HG02642 (cell line): Measurements from ENCODE around the gene CXorf51A.
"Not testable (repeated sequence)": the region's sequence is repeated elsewhere in the genome, so short reads cannot be mapped to it uniquely, and the experiment has no call there.

Source experiments
- ATAC-seq: cut with Tn5 transposase; IDR thresholded peaks from one replicate; pipeline ENCODE4 v1.9.1; 2021; ENCODE audit warnings: mild to moderate bottlenecking; ENCODE audit not compliant: unreplicated experiment, poor library complexity

The CXorf51A gene

DNA sequence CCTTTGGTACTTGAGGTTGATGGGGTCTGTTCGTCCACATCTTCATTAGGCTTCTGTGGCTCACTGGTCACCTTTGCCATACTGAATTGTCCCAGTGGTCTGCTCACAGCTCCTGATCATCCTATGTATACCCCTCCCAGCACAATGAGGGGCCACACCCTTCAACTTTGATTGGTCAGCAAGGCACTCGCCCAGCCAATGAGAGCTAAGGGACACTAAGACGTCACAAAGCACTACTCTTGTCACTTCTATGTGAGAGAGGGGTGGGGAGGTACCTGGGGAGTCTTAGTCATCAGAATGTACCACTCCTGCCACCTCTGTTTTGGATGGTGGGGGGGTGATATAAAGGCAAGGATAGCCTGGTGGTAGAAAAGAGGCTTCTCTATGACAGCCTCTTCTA is at the start of gene CXorf51A:
Gene CXorf51A, minus strand, starts transcription at position 101 of the 400 bp plus-strand sequence. Its CDS starts 21 bp downstream, at position 80.
- ATAC-seq, result not testable (repeated sequence)

DNA sequence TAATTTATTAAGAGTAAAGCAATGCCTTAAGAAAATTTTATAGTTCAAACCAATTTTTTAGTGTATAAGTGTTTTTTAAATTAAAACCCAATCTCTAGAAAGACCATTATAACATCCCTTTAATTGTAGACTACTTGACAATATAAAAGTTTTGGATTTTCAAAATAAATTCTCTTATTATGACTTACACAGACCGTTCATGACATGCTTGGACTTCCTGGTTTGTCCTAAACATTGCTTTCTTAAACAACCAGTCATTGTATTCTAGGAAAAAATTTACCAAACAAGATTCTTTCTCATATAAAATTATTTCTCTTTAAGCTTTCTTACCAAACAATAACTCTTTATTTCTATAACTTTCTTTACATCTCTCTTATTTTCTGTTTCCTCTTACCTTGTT is 49.0 kb upstream of the CXorf51A start:
- no peak for ATAC-seq

DNA sequence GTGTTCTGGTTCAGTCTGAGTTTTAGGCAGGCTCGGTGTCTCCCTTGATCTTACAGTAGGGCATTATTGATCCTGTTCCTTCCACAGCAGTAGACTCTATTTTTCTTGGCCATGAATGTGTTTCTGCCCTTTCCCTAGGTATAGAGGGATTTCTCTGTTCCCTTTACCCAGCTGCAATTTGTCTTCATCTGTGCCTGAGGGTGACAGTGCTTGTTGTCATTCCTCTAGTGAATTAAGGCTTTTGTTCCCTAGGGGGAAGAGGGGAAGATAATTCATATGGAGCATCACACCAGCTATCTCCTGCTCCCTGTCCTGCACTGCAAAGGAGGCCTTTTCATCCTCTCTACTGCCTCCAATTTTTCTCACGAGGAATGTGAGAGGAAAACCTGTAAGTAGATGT is 39.7 kb upstream of the CXorf51A start:
- no peak for ATAC-seq

DNA sequence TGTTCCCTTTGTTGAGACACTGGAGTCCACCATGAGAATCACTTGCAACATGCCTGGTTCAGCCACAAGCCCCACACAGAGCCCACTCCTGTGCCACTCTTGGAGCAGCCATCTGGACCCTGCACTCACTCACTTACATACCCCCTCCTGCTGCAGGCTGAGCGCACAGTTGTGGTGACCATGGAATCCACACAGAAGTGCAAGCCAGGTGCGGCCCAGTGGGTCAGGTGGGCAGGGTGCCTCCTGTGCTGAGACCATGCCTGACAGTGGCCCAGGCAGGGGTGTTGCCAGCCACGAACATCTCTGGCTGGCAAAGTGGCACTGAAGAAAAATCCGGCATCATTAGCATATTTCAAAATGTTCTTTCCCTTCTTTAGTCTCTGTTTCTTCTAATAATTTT is 17.4 kb upstream of the CXorf51A start:
- no peak for ATAC-seq

DNA sequence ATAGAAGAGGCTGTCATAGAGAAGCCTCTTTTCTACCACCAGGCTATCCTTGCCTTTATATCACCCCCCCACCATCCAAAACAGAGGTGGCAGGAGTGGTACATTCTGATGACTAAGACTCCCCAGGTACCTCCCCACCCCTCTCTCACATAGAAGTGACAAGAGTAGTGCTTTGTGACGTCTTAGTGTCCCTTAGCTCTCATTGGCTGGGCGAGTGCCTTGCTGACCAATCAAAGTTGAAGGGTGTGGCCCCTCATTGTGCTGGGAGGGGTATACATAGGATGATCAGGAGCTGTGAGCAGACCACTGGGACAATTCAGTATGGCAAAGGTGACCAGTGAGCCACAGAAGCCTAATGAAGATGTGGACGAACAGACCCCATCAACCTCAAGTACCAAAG is 5.1 kb downstream of the CXorf51A start, which contains the start of gene CXorf51B:
Gene CXorf51B, plus strand, starts transcription at position 301 of the 400 bp plus-strand sequence. Its CDS starts 21 bp downstream, at position 322.
- ATAC-seq, result not testable (repeated sequence)
